ENCODE measurements around the gene MINDY3. TPM values are rescaled to one million over a fixed set of nuclear protein-coding genes. Genes with fewer than 3 reads are reported as not detected.

MINDY3 gene
- total RNA-seq, 2 experiments from 2014 or later, result 22.9 to 25.0 TPM

GRCh38 chr10:15869935-15870334 lies 9.6 kb upstream of the MINDY3 start:
- Mint-ChIP-seq H3K36me3 (ENCODE audit: low read depth) (no peaks in the 10 kb centered on the region), H3K4me1 (no peaks in the 10 kb centered on the region), H3K27ac (no peak overlapping the region), H3K27me3 (peaks cover 64% of the 10 kb centered on the region), H3K4me3 (no peak overlapping the region), H3K9me3 (peaks cover 5% of the 10 kb centered on the region)
- ChIA-PET CTCF (no interaction called here), POLR2A (no interaction called here)
- DNase-seq, result no peak

GRCh38 chr10:15868006-15868405 lies 7.7 kb upstream of the MINDY3 start:
- peaks cover 61% of the 10 kb centered on the region for H3K27me3 Mint-ChIP-seq
- DNase-seq, result no peak
- POLR2A ChIA-PET, result no interaction called here
- no peaks in the 10 kb centered on the region for H3K36me3 Mint-ChIP-seq (ENCODE audit: low read depth)
- peaks cover under 1% of the 10 kb centered on the region for H3K9me3 Mint-ChIP-seq
- CTCF ChIA-PET, result no interaction called here
- H3K27ac Mint-ChIP-seq, result no peak overlapping the region
- H3K4me3 Mint-ChIP-seq, result no peak overlapping the region
- no peaks in the 10 kb centered on the region for H3K4me1 Mint-ChIP-seq

- H3K4me3 Mint-ChIP-seq, result no peak overlapping the region
- no peak for DNase-seq
- H3K27ac Mint-ChIP-seq, result no peak overlapping the region
- peaks cover 3% of the 10 kb centered on the region for H3K36me3 Mint-ChIP-seq (ENCODE audit: low read depth)
- H3K9me3 Mint-ChIP-seq, result peaks cover 2% of the 10 kb centered on the region
- POLR2A ChIA-PET, result no interaction called here
- peaks cover 49% of the 10 kb centered on the region for H3K27me3 Mint-ChIP-seq
- H3K4me1 Mint-ChIP-seq, result peaks cover 3% of the 10 kb centered on the region
- CTCF ChIA-PET, result no interaction called here
Observed at GRCh38 chr10:15865304-15865703, 5.0 kb upstream of the MINDY3 start.

DNA sequence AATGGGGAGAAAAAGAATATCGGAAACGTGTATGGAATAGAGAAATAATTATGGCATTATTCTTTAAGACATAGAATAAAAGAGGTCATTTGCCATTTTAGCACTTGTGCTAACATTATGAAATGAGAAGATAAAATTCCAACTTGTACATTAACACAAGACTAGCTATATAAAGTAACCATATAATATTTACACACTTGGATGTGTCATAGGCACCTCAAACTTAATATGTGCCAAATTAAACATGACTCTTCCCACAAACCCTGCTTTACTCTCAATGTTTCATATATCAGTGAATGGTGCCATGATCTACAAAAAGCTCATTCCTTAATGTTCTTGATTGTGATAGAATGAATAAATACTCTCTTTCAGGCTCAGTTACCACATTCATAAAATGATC lies 4.1 kb upstream of the MINDY3 start:
- ChIA-PET CTCF (no interaction called here), POLR2A (no interaction called here)
- H3K4me1 Mint-ChIP-seq, result peaks cover 8% of the 10 kb centered on the region
- peaks cover 2% of the 10 kb centered on the region for H3K9me3 Mint-ChIP-seq
- peaks cover 11% of the 10 kb centered on the region for H3K36me3 Mint-ChIP-seq (ENCODE audit: low read depth)
- H3K27ac Mint-ChIP-seq, result no peak overlapping the region
- H3K4me3 Mint-ChIP-seq, result no peak overlapping the region
- peaks cover 46% of the 10 kb centered on the region for H3K27me3 Mint-ChIP-seq
- no peak for DNase-seq

GRCh38 chr10:15863733-15864132 lies 3.4 kb upstream of the MINDY3 start:
- H3K36me3 Mint-ChIP-seq (ENCODE audit: low read depth), result peaks cover 14% of the 10 kb centered on the region
- peaks cover 11% of the 10 kb centered on the region for H3K4me1 Mint-ChIP-seq
- H3K9me3 Mint-ChIP-seq, result peaks cover 2% of the 10 kb centered on the region
- no peak overlapping the region for H3K27ac Mint-ChIP-seq
- H3K27me3 Mint-ChIP-seq, result peaks cover 45% of the 10 kb centered on the region
- CTCF ChIA-PET, result no interaction called here
- no peak for DNase-seq
- POLR2A ChIA-PET, result no interaction called here
- no peak overlapping the region for H3K4me3 Mint-ChIP-seq

DNA sequence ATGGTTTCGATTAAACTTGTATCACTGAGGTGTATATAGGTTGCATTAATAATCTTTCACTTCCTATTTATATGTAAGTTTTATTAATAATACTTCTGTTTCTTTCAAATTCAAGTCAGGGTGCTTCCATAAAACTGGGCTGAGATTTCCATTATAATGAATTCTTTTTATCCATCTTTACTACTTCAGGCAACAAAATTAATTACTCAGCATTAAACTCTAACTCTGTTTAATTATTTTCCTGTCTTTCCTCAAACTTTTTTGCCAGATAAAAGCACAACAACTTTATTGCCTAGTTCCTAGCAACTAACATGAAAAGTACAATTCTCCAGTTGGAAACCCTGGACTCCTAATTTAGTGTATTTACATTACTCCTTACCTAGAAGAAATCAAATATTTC lies 3.0 kb upstream of the MINDY3 start:
- ChIA-PET POLR2A (no interaction called here), CTCF (no interaction called here)
- H3K9me3 Mint-ChIP-seq, result peaks cover 2% of the 10 kb centered on the region
- peaks cover 15% of the 10 kb centered on the region for H3K4me1 Mint-ChIP-seq
- no peak for DNase-seq
- H3K36me3 Mint-ChIP-seq (ENCODE audit: low read depth), result peaks cover 14% of the 10 kb centered on the region
- peaks cover 42% of the 10 kb centered on the region for H3K27me3 Mint-ChIP-seq
- H3K4me3 Mint-ChIP-seq, result no peak overlapping the region
- no peak overlapping the region for H3K27ac Mint-ChIP-seq

DNA sequence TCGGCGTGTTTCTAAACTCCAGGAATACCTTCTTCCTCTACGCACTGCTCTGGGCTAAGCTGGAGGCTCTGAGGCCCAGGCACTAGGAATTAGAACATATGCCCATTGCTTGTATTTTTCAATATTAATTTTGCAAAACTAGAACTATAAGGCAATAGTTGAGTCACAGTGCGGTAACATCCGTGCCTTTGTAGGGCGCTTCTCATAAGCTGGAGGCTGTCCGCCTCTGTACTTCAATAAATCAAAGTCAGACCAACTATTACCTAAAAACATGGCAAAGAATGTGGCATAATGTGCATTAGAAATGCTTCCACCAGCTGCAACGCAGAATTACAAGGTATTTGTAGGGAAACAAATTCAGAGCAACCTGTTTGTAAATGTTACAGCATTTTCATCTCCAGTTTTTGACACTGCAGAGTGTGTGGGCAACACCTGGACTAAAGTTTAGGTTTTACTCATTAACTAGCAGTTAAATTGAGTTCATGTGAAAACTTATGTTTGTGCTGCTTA lies 440 bp upstream of the MINDY3 start:
- H3K4me1 Mint-ChIP-seq, result peaks cover 35% of the 10 kb centered on the region
- H3K36me3 Mint-ChIP-seq (ENCODE audit: low read depth), result peaks cover 27% of the 10 kb centered on the region
- peak overlapping the region; percentile 98 for H3K4me3 Mint-ChIP-seq
- no peak for DNase-seq
- ChIA-PET POLR2A (interaction anchor here (0.8 to 4.2 kb wide), 11 partner anchors 17 to 1783 kb away, joined by 3 to 31 read pairs (median 4); partner anchors contain the start of genes RSU1 and STAM), CTCF (interaction anchor here (0.5 to 1.4 kb wide), 4 partner anchors 12 to 30 kb away, joined by 3 to 5 read pairs (median 3); no protein-coding TSS in a partner anchor)
- peaks cover 2% of the 10 kb centered on the region for H3K9me3 Mint-ChIP-seq
- peaks cover 21% of the 10 kb centered on the region for H3K27me3 Mint-ChIP-seq
- H3K27ac Mint-ChIP-seq, result peak overlapping the region; percentile 93

DNA sequence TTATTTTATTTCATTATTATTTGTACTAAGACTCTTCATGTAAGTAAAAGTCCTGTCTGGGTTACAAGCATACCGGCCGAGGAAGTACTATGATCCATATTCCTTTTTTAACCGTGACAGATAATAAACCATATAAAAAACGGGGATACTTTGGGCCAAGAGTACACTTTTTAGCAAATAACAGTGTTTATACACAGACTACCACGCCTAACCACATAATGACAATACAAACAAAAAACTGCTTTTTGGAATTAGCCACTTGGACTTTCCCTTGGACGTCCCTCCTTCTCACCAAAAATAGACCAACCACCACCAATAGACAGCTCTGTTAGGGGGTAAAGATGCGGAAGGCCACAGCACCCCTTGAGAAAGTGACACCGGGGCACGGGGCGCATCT lies 800 bp downstream of the MINDY3 start:
- Mint-ChIP-seq H3K4me3 (peak overlapping the region; percentile 98), H3K27me3 (peaks cover 10% of the 10 kb centered on the region), H3K36me3 (ENCODE audit: low read depth) (peaks cover 37% of the 10 kb centered on the region), H3K9me3 (peaks cover 2% of the 10 kb centered on the region), H3K4me1 (peaks cover 37% of the 10 kb centered on the region), H3K27ac (peak overlapping the region; percentile 93)
- ChIA-PET CTCF (interaction anchor here (1.4 kb wide), 1 partner anchor 28 kb away, joined by 5 read pairs; no protein-coding TSS in a partner anchor), POLR2A (interaction anchor here (0.6 to 4.2 kb wide), 10 partner anchors 15 to 1784 kb away, joined by 3 to 31 read pairs (median 4); partner anchors contain the start of genes RSU1 and STAM)
- no peak for DNase-seq

DNA sequence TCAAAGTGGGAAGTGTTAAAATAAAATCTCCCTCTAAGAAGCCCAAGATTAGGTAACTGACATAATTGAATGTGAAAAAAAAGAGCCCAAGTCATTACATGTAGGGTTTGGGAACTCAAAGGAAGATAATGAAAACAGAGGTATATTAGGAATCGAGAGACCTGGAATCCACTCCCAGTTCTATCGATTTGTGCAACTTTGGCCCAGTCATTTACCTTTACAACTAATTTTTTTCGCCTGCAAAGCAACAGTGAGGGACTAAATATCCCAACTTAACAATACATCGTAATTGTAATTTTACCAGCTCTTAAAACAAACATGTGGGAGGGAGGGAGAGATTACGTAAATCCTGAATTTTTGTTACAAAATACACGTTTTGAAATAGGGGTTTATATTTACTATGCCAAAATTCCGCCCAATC lies 1.4 kb downstream of the MINDY3 start:
- peak overlapping the region; percentile 98 for H3K4me3 Mint-ChIP-seq
- H3K27me3 Mint-ChIP-seq, result peaks cover 6% of the 10 kb centered on the region
- POLR2A ChIA-PET, result interaction anchor here (1.0 to 4.2 kb wide), 3 partner anchors 16 to 1371 kb away, joined by 3 to 31 read pairs (median 4); no protein-coding TSS in a partner anchor
- H3K27ac Mint-ChIP-seq, result peak overlapping the region; percentile 49
- peaks cover 44% of the 10 kb centered on the region for H3K36me3 Mint-ChIP-seq (ENCODE audit: low read depth)
- peaks cover 2% of the 10 kb centered on the region for H3K9me3 Mint-ChIP-seq
- peaks cover 39% of the 10 kb centered on the region for H3K4me1 Mint-ChIP-seq
- DNase-seq, result no peak
- CTCF ChIA-PET, result interaction anchor here (0.6 kb wide), 1 partner anchor 28 kb away, joined by 4 read pairs; no protein-coding TSS in a partner anchor

- H3K27me3 Mint-ChIP-seq, result no peaks in the 10 kb centered on the region
- no peak overlapping the region for H3K27ac Mint-ChIP-seq
- no peak overlapping the region for H3K4me3 Mint-ChIP-seq
- no peak for DNase-seq
- CTCF ChIA-PET, result no interaction called here
- POLR2A ChIA-PET, result interaction anchor here (1.0 to 1.7 kb wide), 3 partner anchors 14 to 19 kb away, joined by 3 to 4 read pairs (median 3); no protein-coding TSS in a partner anchor
- H3K9me3 Mint-ChIP-seq, result peaks cover 6% of the 10 kb centered on the region
- peaks cover 56% of the 10 kb centered on the region for H3K36me3 Mint-ChIP-seq (ENCODE audit: low read depth)
- H3K4me1 Mint-ChIP-seq, result peaks cover 42% of the 10 kb centered on the region
Observed at GRCh38 chr10:15857107-15857575, 3.2 kb downstream of the MINDY3 start.

DNA sequence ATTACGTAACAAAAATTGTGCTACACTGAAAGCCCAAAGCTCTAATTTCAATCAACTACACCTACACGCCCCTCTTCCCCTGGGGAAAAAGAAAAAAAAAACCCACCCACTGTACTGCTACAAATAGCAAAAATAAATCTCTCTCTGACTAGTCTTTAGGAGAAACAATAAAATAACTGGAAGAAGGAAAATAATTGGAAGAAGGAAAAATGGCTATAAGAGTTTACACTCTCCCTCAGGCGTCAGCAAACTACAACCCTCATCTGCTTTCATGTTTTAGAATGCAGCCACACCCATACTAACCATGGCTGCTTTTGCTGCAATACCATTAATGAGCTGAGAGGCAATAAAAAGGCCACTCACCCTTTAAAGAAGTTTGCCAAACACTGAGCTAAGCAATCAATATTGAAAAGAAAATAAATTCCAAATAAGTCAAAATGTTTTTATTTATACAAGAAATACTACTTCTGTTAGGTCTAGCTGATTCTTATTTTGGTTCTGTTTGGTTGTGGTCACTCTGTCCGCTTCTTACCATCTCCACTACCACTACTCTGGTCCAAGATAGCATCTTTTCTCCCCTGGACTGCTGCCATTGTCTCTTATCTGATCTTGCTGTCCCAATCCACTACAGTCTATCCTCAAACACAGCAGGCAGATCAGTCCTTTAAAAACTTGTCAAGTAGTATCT lies 3.8 kb downstream of the MINDY3 start:
- Mint-ChIP-seq H3K27me3 (no peaks in the 10 kb centered on the region), H3K4me3 (no peak overlapping the region), H3K36me3 (ENCODE audit: low read depth) (peaks cover 62% of the 10 kb centered on the region), H3K4me1 (peaks cover 44% of the 10 kb centered on the region), H3K27ac (no peak overlapping the region), H3K9me3 (peaks cover 12% of the 10 kb centered on the region)
- ChIA-PET POLR2A (interaction anchor here (0.8 to 1.7 kb wide), 3 partner anchors 14 to 20 kb away, joined by 3 to 4 read pairs (median 3); no protein-coding TSS in a partner anchor), CTCF (no interaction called here)
- no peak for DNase-seq

DNA sequence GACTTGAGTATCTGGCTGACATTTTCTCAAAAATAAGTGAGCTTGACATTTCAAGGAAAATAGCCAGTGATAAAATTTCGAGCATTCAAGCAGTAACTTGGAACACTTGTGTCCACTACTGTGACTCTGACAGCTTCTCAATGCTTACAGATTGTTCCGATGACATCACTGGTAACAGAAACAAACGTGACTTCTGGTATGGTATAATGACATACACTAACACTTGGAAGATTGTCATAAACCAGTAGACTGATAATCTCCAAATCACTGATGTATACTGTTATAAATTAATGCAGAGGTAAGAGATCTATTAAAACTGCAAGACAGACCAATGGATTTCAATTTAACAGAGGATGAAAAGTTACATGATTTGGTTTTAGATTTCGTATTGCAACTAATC lies 6.5 kb downstream of the MINDY3 start:
- peaks cover 24% of the 10 kb centered on the region for H3K9me3 Mint-ChIP-seq
- no peaks in the 10 kb centered on the region for H3K27me3 Mint-ChIP-seq
- DNase-seq, result no peak
- H3K4me1 Mint-ChIP-seq, result peaks cover 37% of the 10 kb centered on the region
- POLR2A ChIA-PET, result no interaction called here
- CTCF ChIA-PET, result no interaction called here
- H3K4me3 Mint-ChIP-seq, result no peak overlapping the region
- no peak overlapping the region for H3K27ac Mint-ChIP-seq
- peaks cover 73% of the 10 kb centered on the region for H3K36me3 Mint-ChIP-seq (ENCODE audit: low read depth)

GRCh38 chr10:15852111-15852557 lies 8.2 kb downstream of the MINDY3 start:
- ChIA-PET POLR2A (no interaction called here), CTCF (no interaction called here)
- no peak overlapping the region for H3K4me3 Mint-ChIP-seq
- H3K9me3 Mint-ChIP-seq, result peaks cover 24% of the 10 kb centered on the region
- H3K36me3 Mint-ChIP-seq (ENCODE audit: low read depth), result peaks cover 78% of the 10 kb centered on the region
- no peaks in the 10 kb centered on the region for H3K27me3 Mint-ChIP-seq
- DNase-seq, result no peak
- H3K4me1 Mint-ChIP-seq, result peaks cover 22% of the 10 kb centered on the region
- H3K27ac Mint-ChIP-seq, result no peak overlapping the region
